HepG2 (cell line): ENCODE results near the gene ZNF189. TPM values are rescaled to one million over a fixed set of nuclear protein-coding genes. Genes with fewer than 3 reads are reported as not detected.

Experiments used
- DMTF1 ChIP-seq: sonication (generic); formaldehyde crosslinking; IDR thresholded peaks from 2 replicates; pipeline ENCODE4 v1.4.0; 2020; ENCODE audit warnings: mild to moderate bottlenecking, missing genetic modification reagents
- FOXP4 ChIP-seq: sonication (generic); formaldehyde crosslinking; IDR thresholded peaks from 2 replicates; pipeline ENCODE4 v1.4.0; 2020; ENCODE audit warnings: missing genetic modification reagents
- HOXA5 ChIP-seq: sonication (generic); formaldehyde crosslinking; IDR thresholded peaks from 2 replicates; pipeline ENCODE4 v1.4.0; 2020; ENCODE audit warnings: missing genetic modification reagents
- LRRFIP1 ChIP-seq: sonication (generic); formaldehyde crosslinking; conservative IDR thresholded peaks from 2 replicates; pipeline ENCODE4 v1.4.0; 2020; ENCODE audit warnings: missing genetic modification reagents
- PCBP1 ChIP-seq: fragments of 200-400 bp; formaldehyde crosslinking; IDR thresholded peaks from 2 replicates; pipeline ENCODE4 v1.6.1; 2017; ENCODE audit warnings: mild to moderate bottlenecking, low read depth, low read length, borderline replicate concordance
- POLR2A ChIP-seq, 2 experiments: IDR thresholded peaks; 2 replicates each; pipeline ENCODE4 v1.6.1; 2011; ENCODE audit warnings: low read depth in 2 of 2, low read length in 2 of 2, mild to moderate bottlenecking in 1 of 2, moderate library complexity in 1 of 2; ENCODE audit not compliant: insufficient read depth in 1 of 2
- RNF219 ChIP-seq: sonication (generic); formaldehyde crosslinking; IDR thresholded peaks from 2 replicates; pipeline ENCODE4 v1.5.0; 2020; ENCODE audit warnings: mild to moderate bottlenecking, missing genetic modification reagents
- ZC3H4 ChIP-seq: sonication (generic); formaldehyde crosslinking; IDR thresholded peaks from 2 replicates; pipeline ENCODE4 v1.4.0; 2020; ENCODE audit warnings: missing genetic modification reagents, borderline replicate concordance
- ZNF780A ChIP-seq: sonication (generic); formaldehyde crosslinking; IDR thresholded peaks from 2 replicates; pipeline ENCODE4 v1.8.0; 2022; ENCODE audit warnings: mild to moderate bottlenecking, missing genetic modification reagents, moderate library complexity
- polyA plus RNA-seq, 8 experiments: library from polyadenylated mRNA; depleted of rRNA in 3 of 8; stranded (reverse) in 7 of 8; unstranded in 1 of 8; fragments of >200 nt; fragmentation: Illumina TruSeq in 4 of 8; extraction: Trizol in 4 of 8; gene quantifications; 2 replicates each; pipeline versions ENCODE4 v1.2.1 to v1.2.3, GENCODE V29; 2011 to 2016; ENCODE audit warnings: low read depth in 4 of 8, missing spikeins in 1 of 8, mixed read lengths in 1 of 8; ENCODE audit not compliant: insufficient read depth in 1 of 8
- total RNA-seq, 5 experiments: library from RNA; depleted of rRNA; stranded (reverse); fragments of >200 nt; fragmentation: Illumina TruSeq; extraction: Trizol; gene quantifications; 2 replicates each; pipeline ENCODE4 v1.2.3, GENCODE V29; 2016; ENCODE audit warnings: low read depth in 1 of 5

Gene ZNF189
- total and polyA plus RNA-seq, 2 of the 13 experiments (the other 11 are each of a cell fraction or from before 2014, with no cell fraction given): 8.4 to 50.0 TPM

- no peak for TF ChIP-seq RNF219 (CRISPR knock-in tag)
- no peak for TF ChIP-seq DMTF1 (CRISPR knock-in tag)
- TF ChIP-seq ZNF780A (CRISPR knock-in tag): no peak
- TF ChIP-seq LRRFIP1: no peak
- TF ChIP-seq ZC3H4: no peak
- no peak for TF ChIP-seq PCBP1
- TF ChIP-seq HOXA5 (CRISPR knock-in tag): no peak
- peak in 1 of 2 experiments; percentile 41; a peak in 2 of 4 replicates for TF ChIP-seq POLR2A (IDR thresholded peaks at IDR 0.05; ENCODE audit: insufficient read depth in 1 of 2, low read depth in 2 of 2, low read length in 2 of 2)
- TF ChIP-seq FOXP4 (CRISPR knock-in tag): no peak
Measured at GRCh38 chr9:101354765-101355708, 43.6 kb upstream of the ZNF189 start (continued).
